Measurements from ENCODE around the gene TRABD2A.

The TRABD2A gene

GRCh38 chr2:84847326-84848050, 33.4 kb downstream of the TRABD2A start:
- no peak for DNase-seq

- DNase-seq, result no peak
Measured at GRCh38 chr2:84846741-84847142, 34.1 kb downstream of the TRABD2A start.

GRCh38 chr2:84846041-84846663, 34.7 kb downstream of the TRABD2A start:
- peak; percentile 55 to 75 for DNase-seq

- DNase-seq, result no peak
Measured at GRCh38 chr2:84844141-84844540, 36.7 kb downstream of the TRABD2A start.

- peak in 1 of 2 donors; percentile 27 for DNase-seq
Measured at GRCh38 chr2:84841577-84841976, 39.3 kb downstream of the TRABD2A start.

- DNase-seq, result no peak
Measured at GRCh38 chr2:84840306-84840705, 40.6 kb downstream of the TRABD2A start.

GRCh38 chr2:84839851-84840250, 41.0 kb downstream of the TRABD2A start:
- DNase-seq, result no peak

GRCh38 chr2:84838434-84839145, 42.3 kb downstream of the TRABD2A start:
- DNase-seq, result no peak

- no peak for DNase-seq
Measured at GRCh38 chr2:84836215-84836614, 44.7 kb downstream of the TRABD2A start.

GRCh38 chr2:84833481-84834150, 47.3 kb downstream of the TRABD2A start:
- DNase-seq, result no peak

GRCh38 chr2:84832772-84833461, 48.0 kb downstream of the TRABD2A start:
- DNase-seq, result peak; percentile 41 to 44

- DNase-seq, result no peak
Measured at GRCh38 chr2:84830758-84831500, 50.0 kb downstream of the TRABD2A start.

- peak in 1 of 2 donors; percentile 55 for DNase-seq
Measured at GRCh38 chr2:84830095-84830494, 50.8 kb downstream of the TRABD2A start.

GRCh38 chr2:84829693-84830092, 51.2 kb downstream of the TRABD2A start:
- no peak for DNase-seq

- no peak for DNase-seq
Measured at GRCh38 chr2:84827978-84828575, 52.8 kb downstream of the TRABD2A start.

GRCh38 chr2:84823788-84824187, 57.1 kb downstream of the TRABD2A start:
- no peak for DNase-seq

- DNase-seq, result no peak
Measured at GRCh38 chr2:84823229-84823628, 57.7 kb downstream of the TRABD2A start.

GRCh38 chr2:84821806-84822205, 59.1 kb downstream of the TRABD2A start:
- DNase-seq, result no peak

GRCh38 chr2:84817239-84817655, 63.6 kb downstream of the TRABD2A start:
- no peak for DNase-seq

GRCh38 chr2:84816426-84817026, 64.4 kb downstream of the TRABD2A start:
- no peak for DNase-seq

GRCh38 chr2:84815146-84815545, 65.7 kb downstream of the TRABD2A start:
- DNase-seq, result no peak
